H1 (cell line): ENCODE results near the gene LOC128125822.

Experiments used
- CTCF ChIA-PET: fragments of 300-600 bp; sonication (Branson Sonifier 250); formaldehyde crosslinking; loops from one replicate; lab custom pipeline; 2021; ENCODE audit not compliant: partially characterized antibody; lab: Charles Lee
- POLR2A ChIA-PET: fragments of 300-600 bp; sonication (Branson Sonifier 250); formaldehyde crosslinking; loops from one replicate; lab custom pipeline; 2021; ENCODE audit warnings: inconsistent platforms; ENCODE audit not compliant: partially characterized antibody; lab: Charles Lee
- DNase-seq, 2 experiments: peaks; one replicate each; pipeline versions ENCODE4 v3.0.0 to v3.0.0-alpha.2; 2010 to 2022; ENCODE audit warnings: low spot score in 2 of 2, low read depth in 1 of 2, mixed read lengths in 1 of 2
- FAIRE-seq: peaks from 2 replicates; lab custom pipeline; 2011; peaks lifted over from hg19 to GRCh38; lab: Jason Lieb, UNC
- H2AFZ ChIP-seq: 2 replicates; pipeline ENCODE4 v1.8.1; 2012; ENCODE audit warnings: low read length, inconsistent platforms
- H2AK5ac ChIP-seq: 2 replicates; pipeline ENCODE4 v1.6.1; 2013; ENCODE audit warnings: low read depth, low read length
- H2BK120ac ChIP-seq: replicated peaks from 2 replicates; pipeline ENCODE3; 2013; ENCODE audit warnings: low read depth, low read length, inconsistent platforms
- H2BK12ac ChIP-seq: 2 replicates; pipeline ENCODE4 v1.6.1; 2013; ENCODE audit warnings: low read depth, low read length
- H2BK15ac ChIP-seq: 2 replicates; pipeline ENCODE4 v1.6.1; 2013; ENCODE audit warnings: low read length
- H2BK20ac ChIP-seq: 2 replicates; pipeline ENCODE4 v1.6.1; 2013; ENCODE audit warnings: low read length
- H2BK5ac ChIP-seq: 2 replicates; pipeline ENCODE4 v1.6.1; 2013; ENCODE audit warnings: low read depth, low read length
- H3K14ac ChIP-seq: 2 replicates; pipeline ENCODE4 v1.6.1; 2013; ENCODE audit warnings: inconsistent platforms; ENCODE audit not compliant: insufficient read length
- H3K18ac ChIP-seq: 2 replicates; pipeline ENCODE4 v1.6.1; 2013; ENCODE audit warnings: low read length; ENCODE audit errors: extremely low read depth
- H3K23ac ChIP-seq: 2 replicates; pipeline ENCODE4 v1.6.1; 2013; ENCODE audit warnings: inconsistent platforms; ENCODE audit not compliant: insufficient read length
- H3K23me2 ChIP-seq: 2 replicates; pipeline ENCODE4 v1.6.1; 2013; ENCODE audit warnings: low read depth, low read length
- H3K27ac ChIP-seq: 2 replicates; pipeline ENCODE4 v1.6.1; 2011; ENCODE audit warnings: low read depth, low read length, inconsistent platforms
- H3K27me3 ChIP-seq, 4 experiments: replicated peaks in 1 of 4; 1 replicate in 1 of 4; 2 replicates in 3 of 4; pipeline versions ENCODE4 v1.6.1 to v1.8.1; 2011 to 2013; ENCODE audit warnings: low read length in 3 of 4, mild to moderate bottlenecking in 3 of 4, inconsistent platforms in 2 of 4, mixed read lengths in 2 of 4, moderate library complexity in 1 of 4; ENCODE audit not compliant: control insufficient read depth in 3 of 4, insufficient read depth in 3 of 4; ENCODE audit errors: extremely low read depth in 1 of 4
- H3K36me3 ChIP-seq, 4 experiments: 2 replicates each; pipeline versions ENCODE4 v1.6.1 to v1.8.1; 2011 to 2013; ENCODE audit warnings: mild to moderate bottlenecking in 4 of 4, low read length in 3 of 4, moderate library complexity in 2 of 4, control low read depth in 1 of 4, inconsistent platforms in 1 of 4; ENCODE audit not compliant: insufficient read depth in 4 of 4, control insufficient read depth in 2 of 4
- H3K4ac ChIP-seq: replicated peaks from 2 replicates; pipeline ENCODE3; 2013; ENCODE audit warnings: low read length, low read depth, mixed read lengths, inconsistent platforms; ENCODE audit not compliant: insufficient read length
- H3K4me1 ChIP-seq, 4 experiments: replicated peaks in 1 of 4; 1 replicate in 1 of 4; 2 replicates in 3 of 4; pipeline versions ENCODE4 v1.6.1 to v1.8.1; 2011 to 2013; ENCODE audit warnings: low read length in 3 of 4, inconsistent platforms in 2 of 4, mixed read lengths in 1 of 4; ENCODE audit not compliant: insufficient read depth in 4 of 4, control insufficient read depth in 3 of 4
- H3K4me2 ChIP-seq, 2 experiments: 2 replicates each; pipeline versions ENCODE4 v1.6.1 to v1.8.1; 2011 to 2013; ENCODE audit warnings: low read depth in 2 of 2, low read length in 2 of 2, control low read depth in 1 of 2, inconsistent platforms in 1 of 2, mild to moderate bottlenecking in 1 of 2; ENCODE audit not compliant: insufficient read depth in 1 of 2
- H3K4me3 ChIP-seq, 4 experiments: fragments of 200-600, 300-600 bp in 1 of 4; sonication (generic), shearing (Covaris generic), sonication (Bioruptor Twin) in 1 of 4; 2 replicates each; pipeline versions ENCODE4 v1.5.1 to v1.8.1; 2011 to 2016; ENCODE audit warnings: low read length in 4 of 4, low read depth in 3 of 4, control low read depth in 2 of 4, inconsistent platforms in 2 of 4, mild to moderate bottlenecking in 2 of 4, mixed read lengths in 1 of 4, moderate library complexity in 1 of 4; ENCODE audit not compliant: insufficient read depth in 2 of 4; ENCODE audit errors: extremely low read depth in 1 of 4
- H3K56ac ChIP-seq: replicated peaks from 2 replicates; pipeline ENCODE3; 2013; ENCODE audit warnings: low read depth, mild to moderate bottlenecking, mixed read lengths, low read length, inconsistent platforms; ENCODE audit not compliant: insufficient read length
- H3K79me1 ChIP-seq: 2 replicates; pipeline ENCODE4 v1.6.1; 2013; ENCODE audit warnings: low read depth, low read length, control low read depth
- H3K79me2 ChIP-seq, 2 experiments: 2 replicates each; pipeline versions ENCODE4 v1.6.1 to v1.8.1; 2012 to 2013; ENCODE audit warnings: low read length in 2 of 2, mild to moderate bottlenecking in 2 of 2, inconsistent platforms in 1 of 2; ENCODE audit not compliant: insufficient read depth in 2 of 2, control insufficient read depth in 1 of 2
- H3K9ac ChIP-seq, 4 experiments: replicated peaks in 1 of 4; 1 replicate in 1 of 4; 2 replicates in 3 of 4; pipeline versions ENCODE4 v1.6.1 to v1.8.1; 2011 to 2013; ENCODE audit warnings: low read depth in 3 of 4, low read length in 3 of 4, control low read depth in 2 of 4, mild to moderate bottlenecking in 2 of 4, moderate library complexity in 2 of 4, inconsistent platforms in 1 of 4; ENCODE audit errors: extremely low read depth in 1 of 4
- H3K9me3 ChIP-seq, 2 experiments: 2 replicates each; pipeline versions ENCODE4 v1.6.1 to v1.8.1; 2012 to 2013; ENCODE audit warnings: mild to moderate bottlenecking in 2 of 2, moderate library complexity in 2 of 2, control low read depth in 1 of 2, inconsistent platforms in 1 of 2, low read depth in 1 of 2, low read length in 1 of 2, mixed read lengths in 1 of 2; ENCODE audit not compliant: insufficient read depth in 2 of 2
- H4K20me1 ChIP-seq, 2 experiments: replicated peaks in 1 of 2; 2 replicates each; pipeline versions ENCODE3 to v1.8.1; 2011 to 2013; ENCODE audit warnings: inconsistent platforms in 2 of 2, low read length in 2 of 2, mild to moderate bottlenecking in 1 of 2; ENCODE audit not compliant: insufficient read depth in 2 of 2, control insufficient read depth in 1 of 2
- H4K5ac ChIP-seq: 2 replicates; pipeline ENCODE4 v1.6.1; 2013; ENCODE audit warnings: low read length, low read depth, mixed read lengths, inconsistent platforms; ENCODE audit not compliant: insufficient read length
- H4K8ac ChIP-seq: 2 replicates; pipeline ENCODE4 v1.8.0; 2013; ENCODE audit warnings: mild to moderate bottlenecking, moderate library complexity, low read length, inconsistent platforms; ENCODE audit not compliant: insufficient read depth; ENCODE audit errors: extremely low read depth
- H4K91ac ChIP-seq: replicated peaks from 2 replicates; pipeline ENCODE3; 2013; ENCODE audit warnings: low read length, mixed read lengths, inconsistent platforms; ENCODE audit not compliant: insufficient read length
- ASH2L ChIP-seq: fragments of 200-600, 300-600 bp; sonication (generic); IDR thresholded peaks from one replicate; pipeline ENCODE4 v1.7.1; 2017; ENCODE audit warnings: low read length
- BCL11A ChIP-seq, 2 experiments: IDR thresholded peaks; one replicate each; pipeline ENCODE4 v1.6.1; 2011; ENCODE audit warnings: low read depth in 2 of 2, low read length in 2 of 2, mild to moderate bottlenecking in 2 of 2
- CBX5 ChIP-seq: fragments of 300-800, 300-1000 bp; sonication (generic); IDR thresholded peaks from 2 replicates; pipeline ENCODE4 v1.7.1; 2016; ENCODE audit warnings: antibody characterized with exemption, low read length, low read depth
- CTBP2 ChIP-seq: IDR thresholded peaks from 2 replicates; pipeline ENCODE4 v1.7.0; 2011; ENCODE audit warnings: borderline replicate concordance, mild to moderate bottlenecking, moderate library complexity, mixed read lengths, low read length; ENCODE audit not compliant: insufficient read depth, insufficient read length
- EGR1 ChIP-seq: IDR thresholded peaks from 2 replicates; pipeline ENCODE4 v1.6.1; 2011; ENCODE audit warnings: low read depth, low read length, borderline replicate concordance
- EP300 ChIP-seq, 2 experiments: IDR thresholded peaks; 1 replicate in 1 of 2; 2 replicates in 1 of 2; pipeline ENCODE4 v1.6.1; 2011 to 2012; ENCODE audit warnings: low read depth in 2 of 2, low read length in 2 of 2, mild to moderate bottlenecking in 2 of 2, borderline replicate concordance in 1 of 2, inconsistent platforms in 1 of 2, moderate library complexity in 1 of 2
- KDM1A ChIP-seq: fragments of 200-600, 300-600 bp; sonication (generic); IDR thresholded peaks from 2 replicates; pipeline ENCODE4 v1.7.1; 2016; ENCODE audit warnings: mild to moderate bottlenecking, low read length, borderline replicate concordance
- POLR2A ChIP-seq, 2 experiments: IDR thresholded peaks; 1 replicate in 1 of 2; 2 replicates in 1 of 2; pipeline ENCODE4 v1.6.1; 2011; ENCODE audit warnings: low read depth in 2 of 2, low read length in 2 of 2, mild to moderate bottlenecking in 2 of 2; ENCODE audit errors: control extremely low read depth in 1 of 2
- POLR2AphosphoS5 ChIP-seq: IDR thresholded peaks from 2 replicates; pipeline ENCODE4 v1.6.1; 2011; ENCODE audit warnings: low read depth, low read length
- RFX5 ChIP-seq: IDR thresholded peaks from 2 replicates; pipeline ENCODE4 v1.6.1; 2011; ENCODE audit warnings: low read depth, low read length, improper control_type of control experiment, borderline replicate concordance
- SIRT6 ChIP-seq: IDR thresholded peaks from one replicate; pipeline ENCODE4 v1.7.1; 2012; ENCODE audit warnings: low read length, inconsistent platforms
- SRF ChIP-seq: IDR thresholded peaks from 2 replicates; pipeline ENCODE4 v1.6.1; 2011; ENCODE audit warnings: mild to moderate bottlenecking, low read depth, low read length, moderate library complexity
- USF2 ChIP-seq: IDR thresholded peaks from 2 replicates; pipeline ENCODE4 v1.6.1; 2011; ENCODE audit warnings: low read length, improper control_type of control experiment
- WGBS, 2 experiments: shearing (Covaris generic) in 1 of 2; methylation state at CpG; one replicate each; pipeline versions ENCODE4 v1.1.6 to v1.1.7; 2013 to 2015; ENCODE audit warnings: low lambda C conversion rate in 2 of 2, mixed read lengths in 2 of 2, inconsistent platforms in 1 of 2, low coverage in 1 of 2, missing lambda C conversion rate in 1 of 2; ENCODE audit not compliant: insufficient replicate concordance in 2 of 2, insufficient coverage in 1 of 2, insufficient read length in 1 of 2; ENCODE audit errors: extremely low coverage in 1 of 2, missing lambda C conversion rate in 1 of 2; 5-methylcytosine and 5-hydroxymethylcytosine counted together

LOC128125822 gene

GRCh38 chr6:63533952-63534351 is 38.3 kb upstream of the LOC128125822 start:
- Histone ChIP-seq H2BK12ac (no peak overlapping the region), H3K4ac (no peak overlapping the region), H3K36me3 (no peaks in the 10 kb centered on the region), H2AFZ (no peak overlapping the region), H2BK5ac (no peak overlapping the region), H4K20me1 (no peaks in the 10 kb centered on the region), H3K18ac (no peak overlapping the region), H3K4me3 (no peak overlapping the region), H3K79me1 (no peaks in the 10 kb centered on the region), H3K4me1 (no peaks in the 10 kb centered on the region), H4K5ac (no peak overlapping the region), H2AK5ac (no peak overlapping the region), H3K27me3 (no peaks in the 10 kb centered on the region), H3K56ac (no peak overlapping the region), H2BK15ac (no peak overlapping the region), H2BK120ac (no peak overlapping the region), H3K14ac (no peak overlapping the region), H3K9me3 (no peaks in the 10 kb centered on the region), H3K4me2 (no peak overlapping the region), H3K27ac (no peak overlapping the region), H3K79me2 (no peaks in the 10 kb centered on the region), H3K23ac (no peak overlapping the region), H4K8ac (no peak overlapping the region), H2BK20ac (no peak overlapping the region), H3K9ac (no peak overlapping the region), H3K23me2 (no peaks in the 10 kb centered on the region), H4K91ac (no peak overlapping the region)
- no peak for DNase-seq
- FAIRE-seq, result no peak
- WGBS, 2 experiments, result 93% methylated on average over 4 of the region's 4 CpGs; no CpG with 5 or more reads in 1 of the 2 experiments
- POLR2A ChIA-PET, result no interaction called here
- CTCF ChIA-PET, result no interaction called here
- TF ChIP-seq RFX5 (no peak), POLR2A (IDR thresholded peaks at IDR 0.05; ENCODE audit: control extremely low read depth in 1 of 2, low read depth in 2 of 2, low read length in 2 of 2) (no peak), EGR1 (no peak), SIRT6 (no peak), CTBP2 (no peak), KDM1A (no peak), POLR2AphosphoS5 (no peak), ASH2L (no peak), BCL11A (IDR thresholded peaks at IDR 0.05; ENCODE audit: low read depth in 2 of 2, low read length in 2 of 2) (no peak), EP300 (IDR thresholded peaks at IDR 0.05; ENCODE audit: borderline replicate concordance in 1 of 2, low read depth in 2 of 2, low read length in 2 of 2) (no peak), USF2 (no peak), SRF (no peak), CBX5 (no peak)
